ENCODE data around the gene CCDC89. TPM values are rescaled to one million over a fixed set of nuclear protein-coding genes. Genes with fewer than 3 reads are reported as not detected.

The CCDC89 gene
- total and polyA plus RNA-seq, 9 donors: 2.8 to 5.9 (median 5.1) TPM

- no peak overlapping the region for H3K4me3 ChIP-seq
- 14 to 28% (median 15%) methylated on average over 5 of the region's 5 CpGs for WGBS, 3 donors
- no peaks in the 10 kb centered on the region for H3K9me3 ChIP-seq
- H3K36me3 ChIP-seq: no peaks in the 10 kb centered on the region
- H3K27me3 ChIP-seq: no peaks in the 10 kb centered on the region
- no peak for DNase-seq
- TF ChIP-seq CTCF (IDR thresholded peaks at IDR 0.05) (no peak), POLR2A (IDR thresholded peaks at IDR 0.05) (no peak), EP300 (IDR thresholded peaks at IDR 0.05) (no peak)
- H3K27ac ChIP-seq: peak overlapping the region in 1 of 2 donors; percentile 98
- H3K4me1 ChIP-seq (ENCODE audit: insufficient read depth): peaks cover 2% of the 10 kb centered on the region
- intact Hi-C loops (cut with DNase I): no loop called here
Measured at GRCh38 chr11:85665733-85666132, 20.3 kb downstream of the CCDC89 start.

GRCh38 chr11:85664615-85665481 is 21.1 kb downstream of the CCDC89 start, which contains the start of gene CREBZF:
TSS of gene CREBZF (minus strand) at chr11:85665129. CDS start at chr11:85664875, 254 bp downstream.
- peak; percentile 95 to 97 (median 96) for DNase-seq
- Histone ChIP-seq H3K27ac (peak within 1 kb of the TSS; percentile 76 to 98), H3K9me3 (no peaks in the 10 kb centered on the region), H3K27me3 (no peaks in the 10 kb centered on the region), H3K4me1 (ENCODE audit: insufficient read depth) (peaks cover 2% of the 10 kb centered on the region), H3K36me3 (no peaks in the 10 kb centered on the region), H3K4me3 (peak within 1 kb of the TSS; percentile 68)
- no peak for TF ChIP-seq CTCF (IDR thresholded peaks at IDR 0.05)
- TF ChIP-seq EP300 (IDR thresholded peaks at IDR 0.05): no peak
- TF ChIP-seq POLR2A (IDR thresholded peaks at IDR 0.05): peak; percentile 98
- 0% methylated on average over 60 to 67 of the region's 67 CpGs for WGBS, 3 donors
- intact Hi-C loops (cut with DNase I): loop anchor here in 1 of 4 donors (5.0 kb wide), 1 partner anchor 38 kb away; the partner anchor contains the start of genes DLG2 and TMEM126B

GRCh38 chr11:85663753-85664614 is 22.0 kb downstream of the CCDC89 start:
- 0 to 1% (median 0%) methylated on average over 70 to 73 of the region's 73 CpGs for WGBS, 3 donors
- intact Hi-C loops (cut with DNase I): loop anchor here in 1 of 4 donors (5.0 kb wide), 1 partner anchor 37 kb away; the partner anchor contains the start of genes DLG2 and TMEM126B
- no peak for TF ChIP-seq EP300 (IDR thresholded peaks at IDR 0.05)
- peak; percentile 36 to 58 (median 41) for TF ChIP-seq CTCF (IDR thresholded peaks at IDR 0.05)
- TF ChIP-seq POLR2A (IDR thresholded peaks at IDR 0.05): no peak

More at GRCh38 chr11:85663753-85664614, 22.0 kb downstream of the CCDC89 start:
- peak overlapping the region; percentile 76 to 98 for H3K27ac ChIP-seq
- H3K36me3 ChIP-seq: no peaks in the 10 kb centered on the region
- H3K27me3 ChIP-seq: no peaks in the 10 kb centered on the region
- peak; percentile 58 to 77 (median 73) for DNase-seq
- H3K9me3 ChIP-seq: no peaks in the 10 kb centered on the region
- peak overlapping the region; percentile 68 for H3K4me3 ChIP-seq
- peaks cover 2% of the 10 kb centered on the region for H3K4me1 ChIP-seq (ENCODE audit: insufficient read depth)

Measured in ovary (tissue), 9 donors.